SK-N-SH treated with all-trans-retinoic acid at 6 μM for 48 hours (cell line): ENCODE measurements around the gene FAM43B.

Experiments
- ATAC-seq: fragments of 200-7000 bp; cut with Tn5 transposase; 3 replicates; pipeline ENCODE4 v1.9.1; 2020; ENCODE audit warnings: mild to moderate bottlenecking, moderate library complexity
- ARNTL ChIP-seq: fragments of 450-650 bp; formaldehyde crosslinking; IDR thresholded peaks from 2 replicates; pipeline ENCODE4 v1.5.0; 2020; ENCODE audit warnings: low read depth, mild to moderate bottlenecking, moderate library complexity, borderline replicate concordance
- BACH2 ChIP-seq: fragments of 250-450 bp; sonication (Bioruptor Pico); IDR thresholded peaks from 2 replicates; pipeline ENCODE4 v1.9.0; 2021; ENCODE audit warnings: mild to moderate bottlenecking, borderline replicate concordance
- CSDC2 ChIP-seq: fragments of 250-450 bp; sonication (Bioruptor Pico); IDR thresholded peaks from 2 replicates; pipeline ENCODE4 v1.5.0; 2020; ENCODE audit warnings: mild to moderate bottlenecking, moderate library complexity
- ESRRG ChIP-seq: fragments of 250-450 bp; sonication (Bioruptor Pico); IDR thresholded peaks from 2 replicates; pipeline ENCODE4 v1.6.1; 2021; ENCODE audit warnings: mild to moderate bottlenecking
- GLIS3 ChIP-seq: fragments of 250-450 bp; sonication (Bioruptor Pico); IDR thresholded peaks from 2 replicates; pipeline ENCODE4 v1.5.0; 2020; ENCODE audit warnings: mild to moderate bottlenecking, moderate library complexity
- ISL1 ChIP-seq: fragments of 250-450 bp; sonication (Bioruptor Pico); IDR thresholded peaks from 2 replicates; pipeline ENCODE4 v2.1.2; 2022; ENCODE audit warnings: mild to moderate bottlenecking, moderate library complexity
- OSR1 ChIP-seq: fragments of 250-450 bp; sonication (Bioruptor Pico); IDR thresholded peaks from 2 replicates; pipeline ENCODE4 v1.8.0; 2022; ENCODE audit warnings: moderate library complexity, mild to moderate bottlenecking, inconsistent platforms
- PPARA ChIP-seq: fragments of 250-450 bp; sonication (Bioruptor Pico); IDR thresholded peaks from 2 replicates; pipeline ENCODE4 v1.5.0; 2020; ENCODE audit warnings: mild to moderate bottlenecking, borderline replicate concordance
- RARB ChIP-seq: fragments of 250-450 bp; sonication (Bioruptor Pico); IDR thresholded peaks from 2 replicates; pipeline ENCODE4 v1.8.0; 2021; ENCODE audit warnings: mild to moderate bottlenecking, moderate library complexity
- SNAI2 ChIP-seq: fragments of 250-450 bp; sonication (Bioruptor Pico); IDR thresholded peaks from 2 replicates; pipeline ENCODE4 v1.5.0; 2020; ENCODE audit warnings: mild to moderate bottlenecking, moderate library complexity
- TCF4 ChIP-seq: fragments of 250-450 bp; sonication (Bioruptor Pico); IDR thresholded peaks from 2 replicates; pipeline ENCODE4 v1.8.0; 2021; ENCODE audit warnings: mild to moderate bottlenecking, moderate library complexity, borderline replicate concordance
- TOX ChIP-seq: fragments of 250-450 bp; sonication (Bioruptor Pico); IDR thresholded peaks from 2 replicates; pipeline ENCODE4 v1.8.0; 2021; ENCODE audit warnings: mild to moderate bottlenecking, moderate library complexity, borderline replicate concordance
- ZC3H10 ChIP-seq: fragments of 250-450 bp; sonication (Bioruptor Pico); IDR thresholded peaks from 2 replicates; pipeline ENCODE4 v1.5.1; 2021; ENCODE audit warnings: mild to moderate bottlenecking, moderate library complexity
- ZFP3 ChIP-seq: fragments of 250-450 bp; sonication (Bioruptor Pico); IDR thresholded peaks from 2 replicates; pipeline ENCODE4 v1.5.0; 2020; ENCODE audit warnings: mild to moderate bottlenecking, moderate library complexity
- ZFP30 ChIP-seq: fragments of 450-650 bp; formaldehyde crosslinking; IDR thresholded peaks from 2 replicates; pipeline ENCODE4 v1.5.0; 2022; ENCODE audit warnings: mild to moderate bottlenecking, moderate library complexity
- ZNF70 ChIP-seq: fragments of 450-650 bp; formaldehyde crosslinking; IDR thresholded peaks from 2 replicates; pipeline ENCODE4 v1.5.0; 2020; ENCODE audit warnings: mild to moderate bottlenecking, moderate library complexity
- ZNF8 ChIP-seq: fragments of 450-650 bp; formaldehyde crosslinking; IDR thresholded peaks from 2 replicates; pipeline ENCODE4 v1.5.0; 2020; ENCODE audit warnings: mild to moderate bottlenecking, moderate library complexity
- TF ChIP-seq, protein P1 (sequence below): fragments of 250-450 bp; sonication (Bioruptor Pico); IDR thresholded peaks from 2 replicates; pipeline ENCODE4 v1.5.1; 2020; ENCODE audit warnings: low read depth, mild to moderate bottlenecking, moderate library complexity
- TF ChIP-seq, protein P2 (sequence below): fragments of 250-450 bp; sonication (Bioruptor Pico); IDR thresholded peaks from 2 replicates; pipeline ENCODE4 v1.5.1; 2021; ENCODE audit warnings: mild to moderate bottlenecking, moderate library complexity
- TF ChIP-seq, protein P3 (sequence below): fragments of 250-450 bp; sonication (Bioruptor Pico); IDR thresholded peaks from 2 replicates; pipeline ENCODE4 v1.8.0; 2020; ENCODE audit warnings: mild to moderate bottlenecking, moderate library complexity, borderline replicate concordance
- TF ChIP-seq, protein P4 (sequence below): fragments of 250-450 bp; sonication (Bioruptor Pico); IDR thresholded peaks from 2 replicates; pipeline ENCODE4 v1.8.0; 2021; ENCODE audit warnings: low read depth, mild to moderate bottlenecking, moderate library complexity, borderline replicate concordance
- TF ChIP-seq, protein P5 (sequence below): fragments of 250-450 bp; sonication (Bioruptor Pico); IDR thresholded peaks from 2 replicates; pipeline ENCODE4 v1.5.0; 2020; ENCODE audit warnings: mild to moderate bottlenecking, moderate library complexity

The FAM43B gene

DNA sequence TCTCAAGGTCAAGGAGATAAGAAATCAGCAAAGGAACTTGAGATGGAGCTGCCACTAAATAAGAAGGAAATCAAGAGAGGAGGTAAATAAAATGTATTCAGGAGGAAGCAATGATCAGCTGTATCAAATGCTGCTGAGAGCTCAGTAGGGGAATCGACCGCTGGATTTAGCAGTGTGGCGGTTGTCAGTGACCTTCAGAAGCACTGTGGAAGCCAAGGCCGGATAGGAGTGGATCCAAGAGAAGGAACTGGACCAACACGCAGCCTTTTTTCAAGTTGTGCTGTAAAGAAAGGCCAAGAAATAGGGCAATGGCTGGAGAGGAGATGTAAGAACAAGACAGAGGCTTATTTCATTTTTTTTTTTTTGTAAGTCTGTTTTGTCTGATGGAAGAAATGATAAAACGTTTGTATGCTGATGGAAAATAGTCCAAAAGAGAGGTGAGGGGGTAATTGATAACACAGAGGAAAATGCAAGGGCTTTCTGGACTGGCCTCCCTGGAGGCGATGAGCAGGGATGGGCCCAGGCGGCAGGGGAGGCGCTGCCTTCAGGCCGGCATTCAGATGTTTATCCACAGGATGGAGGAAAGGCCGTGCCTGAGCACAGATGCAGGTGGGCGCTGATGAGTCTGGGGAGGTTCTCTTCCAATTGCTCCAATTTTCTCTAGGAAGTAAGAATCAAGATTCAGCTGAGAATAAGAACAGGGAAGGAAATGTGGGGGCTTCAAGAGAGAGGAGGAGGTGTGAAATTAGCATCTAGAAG, 17.5 kb upstream of the FAM43B start:
- ATAC-seq, result no peak
- TF ChIP-seq ARNTL (CRISPR knock-in tag), result no peak
- no peak for TF ChIP-seq CSDC2 (CRISPR knock-in tag)
- TF ChIP-seq ZNF8 (CRISPR knock-in tag), result no peak
- TF ChIP-seq ZNF70, result no peak
- TF ChIP-seq ZFP3, result no peak
- TF ChIP-seq GLIS3, result no peak
- TF ChIP-seq ZC3H10 (CRISPR knock-in tag), result no peak
- TF ChIP-seq TCF4 (CRISPR knock-in tag), result no peak
- no peak for TF ChIP-seq RARB
- TF ChIP-seq ESRRG, result no peak
- TF ChIP-seq, all 23 proteins: peak for 0

DNA sequence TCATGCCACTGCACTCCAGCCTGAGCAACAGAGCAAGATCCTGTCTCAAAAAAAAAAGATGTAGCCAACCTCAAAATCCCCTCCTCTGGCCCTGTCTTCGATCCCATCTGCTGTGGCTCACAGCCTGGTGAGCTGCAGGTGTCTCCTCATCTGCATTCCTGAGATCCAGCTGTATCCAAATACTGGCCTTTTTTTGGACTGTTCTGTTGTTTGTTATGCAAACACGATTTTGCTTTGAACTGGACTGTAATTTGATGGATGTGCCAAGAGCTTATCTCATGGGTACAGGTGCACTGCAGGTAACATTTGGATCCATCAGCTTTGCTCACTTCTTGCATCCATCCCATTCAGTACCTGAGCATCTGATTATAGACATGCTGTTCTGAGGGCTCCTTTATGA, 14.1 kb upstream of the FAM43B start:
- ATAC-seq, result no peak
- TF ChIP-seq ZNF70, result no peak
- no peak for TF ChIP-seq TCF4 (CRISPR knock-in tag)
- TF ChIP-seq, protein P1, sequence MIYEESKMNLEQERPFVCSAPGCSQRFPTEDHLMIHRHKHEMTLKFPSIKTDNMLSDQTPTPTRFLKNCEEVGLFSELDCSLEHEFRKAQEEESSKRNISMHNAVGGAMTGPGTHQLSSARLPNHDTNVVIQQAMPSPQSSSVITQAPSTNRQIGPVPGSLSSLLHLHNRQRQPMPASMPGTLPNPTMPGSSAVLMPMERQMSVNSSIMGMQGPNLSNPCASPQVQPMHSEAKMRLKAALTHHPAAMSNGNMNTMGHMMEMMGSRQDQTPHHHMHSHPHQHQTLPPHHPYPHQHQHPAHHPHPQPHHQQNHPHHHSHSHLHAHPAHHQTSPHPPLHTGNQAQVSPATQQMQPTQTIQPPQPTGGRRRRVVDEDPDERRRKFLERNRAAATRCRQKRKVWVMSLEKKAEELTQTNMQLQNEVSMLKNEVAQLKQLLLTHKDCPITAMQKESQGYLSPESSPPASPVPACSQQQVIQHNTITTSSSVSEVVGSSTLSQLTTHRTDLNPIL (CRISPR knock-in tag), result no peak
- no peak for TF ChIP-seq ZC3H10 (CRISPR knock-in tag)
- TF ChIP-seq, protein P2, sequence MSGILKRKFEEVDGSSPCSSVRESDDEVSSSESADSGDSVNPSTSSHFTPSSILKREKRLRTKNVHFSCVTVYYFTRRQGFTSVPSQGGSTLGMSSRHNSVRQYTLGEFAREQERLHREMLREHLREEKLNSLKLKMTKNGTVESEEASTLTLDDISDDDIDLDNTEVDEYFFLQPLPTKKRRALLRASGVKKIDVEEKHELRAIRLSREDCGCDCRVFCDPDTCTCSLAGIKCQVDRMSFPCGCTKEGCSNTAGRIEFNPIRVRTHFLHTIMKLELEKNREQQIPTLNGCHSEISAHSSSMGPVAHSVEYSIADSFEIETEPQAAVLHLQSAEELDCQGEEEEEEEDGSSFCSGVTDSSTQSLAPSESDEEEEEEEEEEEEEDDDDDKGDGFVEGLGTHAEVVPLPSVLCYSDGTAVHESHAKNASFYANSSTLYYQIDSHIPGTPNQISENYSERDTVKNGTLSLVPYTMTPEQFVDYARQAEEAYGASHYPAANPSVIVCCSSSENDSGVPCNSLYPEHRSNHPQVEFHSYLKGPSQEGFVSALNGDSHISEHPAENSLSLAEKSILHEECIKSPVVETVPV, result no peak
- TF ChIP-seq SNAI2 (CRISPR knock-in tag), result no peak
- TF ChIP-seq CSDC2 (CRISPR knock-in tag), result no peak

DNA sequence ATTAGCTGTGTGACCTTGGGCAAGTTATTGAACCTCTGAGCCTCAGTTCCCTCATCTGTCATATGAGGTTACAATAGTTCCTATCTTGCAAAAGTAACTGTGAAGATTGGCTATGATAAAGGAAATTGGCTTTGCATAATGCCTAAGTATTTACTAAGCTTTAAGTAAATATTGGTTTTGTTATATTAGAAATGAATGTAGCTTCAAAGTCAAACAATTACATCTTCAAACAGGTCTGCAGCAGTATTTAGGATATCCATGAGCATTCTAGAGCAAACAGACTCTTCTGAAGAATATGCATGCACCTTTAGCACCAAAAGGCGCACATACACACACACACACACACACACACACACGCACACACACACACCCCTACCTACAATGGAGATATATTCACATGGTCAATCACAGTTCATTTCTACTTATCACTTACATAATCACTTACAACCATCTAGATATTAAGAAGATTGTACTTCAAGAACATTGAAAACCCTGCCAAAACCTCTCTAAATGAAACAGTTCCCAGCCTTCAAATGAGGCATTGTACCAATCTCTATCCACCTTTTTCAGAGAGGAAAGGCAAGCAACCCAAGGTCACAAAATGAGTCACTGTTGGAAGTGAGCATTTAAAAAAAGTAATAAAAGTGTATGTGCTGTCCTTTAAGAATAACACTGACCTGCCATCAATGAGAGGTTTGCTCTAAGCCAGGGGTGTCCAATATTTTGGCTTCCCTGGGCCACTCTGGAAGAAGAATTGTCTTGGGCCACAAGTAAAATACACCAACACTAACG, 13.4 kb upstream of the FAM43B start:
- TF ChIP-seq CSDC2 (CRISPR knock-in tag) (no peak), ZNF8 (CRISPR knock-in tag) (no peak), PPARA (CRISPR knock-in tag) (no peak), ARNTL (CRISPR knock-in tag) (no peak), TOX (CRISPR knock-in tag) (no peak), ZNF70 (no peak), ESRRG (no peak), OSR1 (CRISPR knock-in tag) (no peak), ISL1 (CRISPR knock-in tag) (no peak), BACH2 (CRISPR knock-in tag) (no peak), ZFP3 (no peak), TCF4 (CRISPR knock-in tag) (no peak)
- TF ChIP-seq, protein P3, sequence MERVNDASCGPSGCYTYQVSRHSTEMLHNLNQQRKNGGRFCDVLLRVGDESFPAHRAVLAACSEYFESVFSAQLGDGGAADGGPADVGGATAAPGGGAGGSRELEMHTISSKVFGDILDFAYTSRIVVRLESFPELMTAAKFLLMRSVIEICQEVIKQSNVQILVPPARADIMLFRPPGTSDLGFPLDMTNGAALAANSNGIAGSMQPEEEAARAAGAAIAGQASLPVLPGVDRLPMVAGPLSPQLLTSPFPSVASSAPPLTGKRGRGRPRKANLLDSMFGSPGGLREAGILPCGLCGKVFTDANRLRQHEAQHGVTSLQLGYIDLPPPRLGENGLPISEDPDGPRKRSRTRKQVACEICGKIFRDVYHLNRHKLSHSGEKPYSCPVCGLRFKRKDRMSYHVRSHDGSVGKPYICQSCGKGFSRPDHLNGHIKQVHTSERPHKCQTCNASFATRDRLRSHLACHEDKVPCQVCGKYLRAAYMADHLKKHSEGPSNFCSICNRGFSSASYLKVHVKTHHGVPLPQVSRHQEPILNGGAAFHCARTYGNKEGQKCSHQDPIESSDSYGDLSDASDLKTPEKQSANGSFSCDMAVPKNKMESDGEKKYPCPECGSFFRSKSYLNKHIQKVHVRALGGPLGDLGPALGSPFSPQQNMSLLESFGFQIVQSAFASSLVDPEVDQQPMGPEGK (CRISPR knock-in tag), result no peak
- TF ChIP-seq, all 23 proteins: peak for 0
- ATAC-seq, result no peak

DNA sequence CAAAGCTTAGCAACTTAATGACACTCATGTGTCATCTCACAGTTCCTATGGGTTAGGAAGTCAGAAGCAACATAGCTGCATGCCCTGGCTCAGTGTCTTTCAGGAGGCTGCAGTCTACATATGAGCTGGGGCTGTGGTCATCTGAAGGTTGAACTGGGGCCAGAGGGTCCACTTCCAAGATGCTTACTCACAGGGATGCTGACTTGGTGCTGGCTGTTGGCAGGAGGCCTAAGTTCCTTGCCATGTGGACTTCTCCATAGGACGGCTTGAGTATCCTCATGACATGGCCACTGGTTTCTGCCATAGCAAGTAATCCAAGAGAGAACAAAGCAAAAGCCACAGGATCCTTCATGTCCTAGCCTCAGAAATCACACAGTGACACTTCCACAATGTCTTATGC, 12.1 kb upstream of the FAM43B start:
- no peak for ATAC-seq
- TF ChIP-seq PPARA (CRISPR knock-in tag) (no peak), ZC3H10 (CRISPR knock-in tag) (no peak), BACH2 (CRISPR knock-in tag) (no peak), TOX (CRISPR knock-in tag) (no peak), TCF4 (CRISPR knock-in tag) (no peak), ESRRG (no peak), ZFP30 (CRISPR knock-in tag) (no peak)
- TF ChIP-seq, protein P4, sequence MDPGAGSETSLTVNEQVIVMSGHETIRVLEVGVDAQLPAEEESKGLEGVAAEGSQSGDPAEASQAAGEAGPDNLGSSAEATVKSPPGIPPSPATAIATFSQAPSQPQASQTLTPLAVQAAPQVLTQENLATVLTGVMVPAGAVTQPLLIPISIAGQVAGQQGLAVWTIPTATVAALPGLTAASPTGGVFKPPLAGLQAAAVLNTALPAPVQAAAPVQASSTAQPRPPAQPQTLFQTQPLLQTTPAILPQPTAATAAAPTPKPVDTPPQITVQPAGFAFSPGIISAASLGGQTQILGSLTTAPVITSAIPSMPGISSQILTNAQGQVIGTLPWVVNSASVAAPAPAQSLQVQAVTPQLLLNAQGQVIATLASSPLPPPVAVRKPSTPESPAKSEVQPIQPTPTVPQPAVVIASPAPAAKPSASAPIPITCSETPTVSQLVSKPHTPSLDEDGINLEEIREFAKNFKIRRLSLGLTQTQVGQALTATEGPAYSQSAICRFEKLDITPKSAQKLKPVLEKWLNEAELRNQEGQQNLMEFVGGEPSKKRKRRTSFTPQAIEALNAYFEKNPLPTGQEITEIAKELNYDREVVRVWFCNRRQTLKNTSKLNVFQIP (CRISPR knock-in tag), result no peak
- TF ChIP-seq, protein P5, sequence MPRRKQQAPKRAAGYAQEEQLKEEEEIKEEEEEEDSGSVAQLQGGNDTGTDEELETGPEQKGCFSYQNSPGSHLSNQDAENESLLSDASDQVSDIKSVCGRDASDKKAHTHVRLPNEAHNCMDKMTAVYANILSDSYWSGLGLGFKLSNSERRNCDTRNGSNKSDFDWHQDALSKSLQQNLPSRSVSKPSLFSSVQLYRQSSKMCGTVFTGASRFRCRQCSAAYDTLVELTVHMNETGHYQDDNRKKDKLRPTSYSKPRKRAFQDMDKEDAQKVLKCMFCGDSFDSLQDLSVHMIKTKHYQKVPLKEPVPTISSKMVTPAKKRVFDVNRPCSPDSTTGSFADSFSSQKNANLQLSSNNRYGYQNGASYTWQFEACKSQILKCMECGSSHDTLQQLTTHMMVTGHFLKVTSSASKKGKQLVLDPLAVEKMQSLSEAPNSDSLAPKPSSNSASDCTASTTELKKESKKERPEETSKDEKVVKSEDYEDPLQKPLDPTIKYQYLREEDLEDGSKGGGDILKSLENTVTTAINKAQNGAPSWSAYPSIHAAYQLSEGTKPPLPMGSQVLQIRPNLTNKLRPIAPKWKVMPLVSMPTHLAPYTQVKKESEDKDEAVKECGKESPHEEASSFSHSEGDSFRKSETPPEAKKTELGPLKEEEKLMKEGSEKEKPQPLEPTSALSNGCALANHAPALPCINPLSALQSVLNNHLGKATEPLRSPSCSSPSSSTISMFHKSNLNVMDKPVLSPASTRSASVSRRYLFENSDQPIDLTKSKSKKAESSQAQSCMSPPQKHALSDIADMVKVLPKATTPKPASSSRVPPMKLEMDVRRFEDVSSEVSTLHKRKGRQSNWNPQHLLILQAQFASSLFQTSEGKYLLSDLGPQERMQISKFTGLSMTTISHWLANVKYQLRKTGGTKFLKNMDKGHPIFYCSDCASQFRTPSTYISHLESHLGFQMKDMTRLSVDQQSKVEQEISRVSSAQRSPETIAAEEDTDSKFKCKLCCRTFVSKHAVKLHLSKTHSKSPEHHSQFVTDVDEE (CRISPR knock-in tag), result no peak
- TF ChIP-seq, protein P3 (CRISPR knock-in tag), result no peak
